GM12878 (cell line): ENCODE measurements around the gene CISTR. TPM values are rescaled to one million over a fixed set of nuclear protein-coding genes. Genes with fewer than 3 reads are reported as not detected.

Experiments used
- ATAC-seq: fragments of 200-7000 bp; cut with Tn5 transposase; 3 replicates; pipeline ENCODE4 v1.9.1; 2020; ENCODE audit warnings: mild to moderate bottlenecking, moderate library complexity
- BruUV-seq: library from RNA; stranded (reverse); fragments of 400-500 nt; replicated peaks from 2 replicates; lab custom pipeline; 2021; lab: Mats Ljungman, UMichigan
- CTCF ChIA-PET: fragments of 300-600 bp; sonication (Branson Sonifier 250); formaldehyde crosslinking; extraction: SDS; loops from one replicate; lab custom pipeline; 2021; ENCODE audit warnings: inconsistent platforms; lab: Yijun Ruan, JAX
- POLR2A ChIA-PET: fragments of 350-600 bp; formaldehyde crosslinking; extraction: SDS; loops from one replicate; lab custom pipeline; 2021; ENCODE audit warnings: inconsistent platforms; lab: Charles Lee
- RAD21 ChIA-PET: fragments of 300-600 bp; sonication (Branson Sonifier 250); formaldehyde crosslinking; loops from one replicate; lab custom pipeline; 2023; ENCODE audit warnings: antibody characterized with exemption; ENCODE audit not compliant: unreplicated experiment; lab: Charles Lee
- SMC1A ChIA-PET: fragments of 300-600 bp; sonication (Branson Sonifier 250); formaldehyde crosslinking; loops from one replicate; lab custom pipeline; 2023; ENCODE audit not compliant: unreplicated experiment, uncharacterized antibody; lab: Charles Lee
- DNase-seq: peaks from one replicate; pipeline ENCODE4 v3.0.0-alpha.2; 2011; ENCODE audit warnings: low read depth, low spot score
- FAIRE-seq: peaks from 3 replicates; lab custom pipeline; 2011; peaks lifted over from hg19 to GRCh38; lab: Jason Lieb, UNC
- H2AFZ ChIP-seq: 2 replicates; pipeline ENCODE4 v1.6.0; 2011; ENCODE audit warnings: low read depth, low read length, control low read depth; ENCODE audit not compliant: control insufficient read depth
- H3K27ac ChIP-seq: 2 replicates; pipeline ENCODE4 v1.5.1; 2011; ENCODE audit warnings: control low read depth; ENCODE audit not compliant: control insufficient read depth, insufficient read depth
- H3K27me3 ChIP-seq, 2 experiments: replicated peaks in 1 of 2; 2 replicates each; pipeline versions ENCODE4 v1.6.0 to v1.6.1; 2011; ENCODE audit warnings: low read length in 1 of 2; ENCODE audit not compliant: control insufficient read depth in 2 of 2, insufficient read depth in 2 of 2
- H3K36me3 ChIP-seq, 2 experiments: 2 replicates each; pipeline ENCODE4 v1.5.1; 2011; ENCODE audit warnings: low read length in 1 of 2; ENCODE audit not compliant: control insufficient read depth in 2 of 2, insufficient read depth in 2 of 2
- H3K4me1 ChIP-seq: 2 replicates; pipeline ENCODE4 v1.6.1; 2011; ENCODE audit warnings: mild to moderate bottlenecking, low read length, moderate library complexity, mixed read lengths; ENCODE audit not compliant: control insufficient read depth, insufficient read depth
- H3K4me2 ChIP-seq: 2 replicates; pipeline ENCODE4 v1.6.0; 2011; ENCODE audit warnings: control low read depth; ENCODE audit not compliant: control insufficient read depth, insufficient read depth
- H3K4me3 ChIP-seq: fragments of 200-600 bp; sonication (generic); 2 replicates; pipeline ENCODE4 v1.5.1; 2016
- H3K79me2 ChIP-seq: 2 replicates; pipeline ENCODE4 v1.6.0; 2011; ENCODE audit warnings: low read length; ENCODE audit not compliant: control insufficient read depth, insufficient read depth
- H3K9ac ChIP-seq: 2 replicates; pipeline ENCODE4 v1.8.0; 2011; ENCODE audit warnings: low read length, control low read depth, mixed read lengths; ENCODE audit not compliant: control insufficient read depth, insufficient read depth
- H3K9me3 ChIP-seq: replicated peaks from 3 replicates; pipeline ENCODE4 v1.5.1; 2011; ENCODE audit warnings: mild to moderate bottlenecking, low read length; ENCODE audit not compliant: control insufficient read depth, insufficient read depth
- H4K20me1 ChIP-seq: 2 replicates; pipeline ENCODE4 v1.6.0; 2011; ENCODE audit not compliant: control insufficient read depth, insufficient read depth
- BCL3 ChIP-seq: IDR thresholded peaks from 2 replicates; pipeline ENCODE4 v1.6.1; 2011; ENCODE audit warnings: borderline replicate concordance, low read depth, mild to moderate bottlenecking, moderate library complexity, low read length; ENCODE audit not compliant: insufficient read depth, poor library complexity, severe bottlenecking
- CTCF ChIP-seq, 3 experiments: IDR thresholded peaks in 2 of 3; conservative IDR thresholded peaks in 1 of 3; 2 replicates each; pipeline ENCODE4 v1.5.1; 2011; ENCODE audit warnings: low read depth in 3 of 3, low read length in 3 of 3, mild to moderate bottlenecking in 3 of 3, control low read depth in 2 of 3, moderate library complexity in 2 of 3, inconsistent platforms in 1 of 3, mixed read lengths in 1 of 3; ENCODE audit not compliant: control insufficient read depth in 2 of 3, insufficient read depth in 1 of 3; ENCODE audit errors: extremely low read depth in 1 of 3
- IRF4 ChIP-seq: IDR thresholded peaks from 2 replicates; pipeline ENCODE4 v1.6.1; 2011; ENCODE audit warnings: low read depth, low read length
- JUND ChIP-seq: IDR thresholded peaks from 2 replicates; pipeline ENCODE4 v1.6.1; 2012; ENCODE audit warnings: low read depth, mild to moderate bottlenecking, low read length, improper control_type of control experiment, moderate library complexity
- KDM1A ChIP-seq: fragments of 200-600 bp; sonication (generic); IDR thresholded peaks from 2 replicates; pipeline ENCODE4 v1.6.1; 2016; ENCODE audit warnings: borderline replicate concordance
- MEF2B ChIP-seq: fragments of 450-650 bp; IDR thresholded peaks from 2 replicates; pipeline ENCODE4 v1.6.1; 2018; ENCODE audit warnings: mild to moderate bottlenecking, moderate library complexity; ENCODE audit not compliant: partially characterized antibody, poor library complexity, severe bottlenecking
- MTA2 ChIP-seq: fragments of 450-650 bp; IDR thresholded peaks from 2 replicates; pipeline ENCODE4 v1.6.1; 2016; ENCODE audit warnings: low read depth, mild to moderate bottlenecking, moderate library complexity
- NKRF ChIP-seq: fragments of 450-650 bp; conservative IDR thresholded peaks from 2 replicates; pipeline ENCODE4 v1.6.1; 2017; ENCODE audit warnings: mild to moderate bottlenecking, moderate library complexity
- RAD51 ChIP-seq: fragments of 450-650 bp; IDR thresholded peaks from 2 replicates; pipeline ENCODE4 v1.6.1; 2016; ENCODE audit warnings: moderate library complexity, mild to moderate bottlenecking, inconsistent platforms
- SP1 ChIP-seq: IDR thresholded peaks from one replicate; pipeline ENCODE4 v1.6.1; 2011; ENCODE audit warnings: low read depth, low read length
- STAT3 ChIP-seq: IDR thresholded peaks from 2 replicates; pipeline ENCODE4 v1.6.1; 2011; ENCODE audit warnings: low read depth, low read length, improper control_type of control experiment
- TARDBP ChIP-seq: IDR thresholded peaks from 2 replicates; pipeline ENCODE4 v1.6.1; 2016; ENCODE audit warnings: borderline replicate concordance
- ZBTB4 ChIP-seq: fragments of 450-650 bp; formaldehyde crosslinking; IDR thresholded peaks from 2 replicates; pipeline ENCODE4 v1.4.0; 2022; ENCODE audit warnings: mild to moderate bottlenecking, moderate library complexity
- WGBS: methylation state at CpG from one replicate; pipeline ENCODE4 v1.1.6; 2016; ENCODE audit warnings: low lambda C conversion rate; ENCODE audit not compliant: insufficient replicate concordance, insufficient coverage; ENCODE audit errors: missing lambda C conversion rate; 5-methylcytosine and 5-hydroxymethylcytosine counted together
- in situ Hi-C: fragments of 300-500 bp; cut with MboI; formaldehyde crosslinking; loops from 9 replicates; pipeline ENCODE4 v1.14.3; 2018; ENCODE audit warnings: mixed read lengths
- intact Hi-C: fragments of 100-400 bp; cut with micrococcal nuclease; formaldehyde crosslinking; loops from one replicate; pipeline ENCODE4 v1.14.2; 2022; ENCODE audit not compliant: unreplicated experiment
- polyA plus RNA-seq, 11 experiments: library from polyadenylated mRNA; depleted of rRNA in 4 of 11; unstranded in 6 of 11; stranded (reverse) in 5 of 11; fragments of >200 nt; fragmentation: Nextera tagmentation in 4 of 11; fragmentation: Illumina TruSeq in 1 of 11; extraction: Ambion mirVana in 4 of 11; extraction: Trizol in 1 of 11; gene quantifications; 1 replicate in 1 of 11; 2 replicates in 10 of 11; pipeline versions ENCODE4 v1.2.1 to v1.2.3, GENCODE V29; 2011 to 2016; ENCODE audit warnings: inconsistent platforms in 2 of 11, missing spikeins in 2 of 11, low read depth in 1 of 11
- total RNA-seq, 4 experiments: library from RNA; depleted of rRNA in 3 of 4; stranded (reverse); fragments of >200 nt in 3 of 4; fragmentation: Illumina TruSeq in 1 of 4; extraction: Trizol in 1 of 4; gene quantifications; 2 replicates each; pipeline versions ENCODE4 v1.2.1 to v1.2.3, GENCODE V29; 2013 to 2021

Gene CISTR
- total and polyA plus RNA-seq, 10 of the 15 experiments (the other 5 are each of a cell fraction or from before 2014, with no cell fraction given), result 0.26 TPM; not detected in 9

GRCh38 chr12:53737093-53737808, 14.5 kb downstream of the CISTR start:
- no peak overlapping the region for H3K4me3 ChIP-seq
- intact Hi-C loops (no loop called here), in situ Hi-C loops (no loop called here)
- no TSS peak for BruUV-seq
- no peaks in the 10 kb centered on the region for H3K36me3 ChIP-seq
- no peak overlapping the region for H3K4me2 ChIP-seq
- H3K9ac ChIP-seq, result no peak overlapping the region
- ChIA-PET POLR2A (interaction anchor here (0.5 kb wide), 1 partner anchor 29 kb away, joined by 5 read pairs; no protein-coding TSS in a partner anchor), RAD21 (interaction anchor here (0.6 to 3.6 kb wide), 4 partner anchors 7 to 193 kb away, joined by 3 to 22 read pairs (median 3); partner anchors contain the start of gene CALCOCO1), SMC1A (interaction anchor here (1.2 to 2.1 kb wide), 3 partner anchors 9 to 37 kb away, joined by 3 to 8 read pairs (median 4); partner anchors contain the start of gene CALCOCO1), CTCF (interaction anchor here (0.8 to 18.6 kb wide), 5 partner anchors 6 to 194 kb away, joined by 3 to 341 read pairs (median 4); no protein-coding TSS in a partner anchor)
- peaks cover 4% of the 10 kb centered on the region; the same call in 1 of the 2 replicates for H3K4me1 ChIP-seq
- peaks cover 18 to 30% of the 10 kb centered on the region in 2 experiments for H3K27me3 ChIP-seq
- DNase-seq, result no peak
- H3K9me3 ChIP-seq, result no peaks in the 10 kb centered on the region
- FAIRE-seq, result no peak
- 46% methylated on average over 14 of the region's 14 CpGs for WGBS
- H3K79me2 ChIP-seq, result no peaks in the 10 kb centered on the region
- no peak overlapping the region for H2AFZ ChIP-seq
- H4K20me1 ChIP-seq, result no peaks in the 10 kb centered on the region
- no peak overlapping the region for H3K27ac ChIP-seq
- ATAC-seq, result no peak
- TF ChIP-seq MEF2B (no peak), JUND (no peak), CTCF (IDR thresholded peaks at IDR 0.05 in 2 of 3, conservative IDR thresholded peaks at IDR 0.05 in 1 of 3; ENCODE audit: control insufficient read depth in 2 of 3, extremely low read depth in 1 of 3, insufficient read depth in 1 of 3, low read depth in 3 of 3, low read length in 3 of 3) (no peak), ZBTB4 (CRISPR knock-in tag) (no peak), KDM1A (no peak), SP1 (no peak), STAT3 (no peak), MTA2 (no peak), IRF4 (no peak), BCL3 (no peak), RAD51 (no peak), NKRF (no peak), TARDBP (no peak)
